HCT116 (cell line): Measurements from ENCODE around the gene TBC1D14. TPM values are rescaled to one million over a fixed set of nuclear protein-coding genes. Genes with fewer than 3 reads are reported as not detected.

Experiments used
- ATAC-seq: fragments of 200-7000 bp; cut with Tn5 transposase; 2 replicates; pipeline ENCODE4 v1.9.1; 2020; ENCODE audit warnings: mild to moderate bottlenecking, moderate library complexity
- BruUV-seq: library from RNA; stranded (reverse); fragments of 400-500 nt; replicated peaks from 2 replicates; lab custom pipeline; 2021; lab: Mats Ljungman, UMichigan
- CTCF ChIA-PET: fragments of 300-600 bp; sonication (Branson Sonifier 250); formaldehyde crosslinking; loops from one replicate; lab custom pipeline; 2021; ENCODE audit warnings: antibody characterized with exemption; lab: Charles Lee
- POLR2A ChIA-PET: fragments of 300-600, 350-600 bp; sonication (Branson Sonifier 250); formaldehyde crosslinking; loops from one replicate; lab custom pipeline; 2021; ENCODE audit warnings: antibody characterized with exemption; lab: Charles Lee
- RAD21 ChIA-PET, 2 experiments: fragments of 300-600 bp; sonication (Branson Sonifier 250); formaldehyde crosslinking; loops; one replicate each; lab custom pipeline; 2023; ENCODE audit warnings: low total read pairs in 2 of 2; ENCODE audit not compliant: uncharacterized antibody in 2 of 2, unreplicated experiment in 2 of 2, low non-redundant PET in 1 of 2; lab: Charles Lee
- DNase-seq: peaks from one replicate; pipeline ENCODE4 v3.0.0-alpha.2; 2010; ENCODE audit warnings: low read depth, low spot score
- H2AFZ ChIP-seq: fragments of 200-600 bp; shearing (Covaris generic), sonication (generic); 2 replicates; pipeline ENCODE4 v1.6.1; 2017; ENCODE audit warnings: low read depth, mixed run types, mixed read lengths, antibody characterized with exemption, low read length; ENCODE audit not compliant: poor library complexity, severe bottlenecking
- H3K27ac ChIP-seq: 2 replicates; pipeline ENCODE4 v1.5.1; 2012; ENCODE audit warnings: low read depth, low read length
- H3K27me3 ChIP-seq: fragments of 200-600 bp; sonication (generic); 2 replicates; pipeline ENCODE4 v1.6.1; 2016; ENCODE audit warnings: mixed run types, low read length, mixed read lengths; ENCODE audit not compliant: insufficient read depth
- H3K36me3 ChIP-seq, 2 experiments: fragments of 200-500 bp in 1 of 2; fragments of 200-600 bp in 1 of 2; sonication (Bioruptor generic) in 1 of 2; sonication (generic) in 1 of 2; 2 replicates each; pipeline versions ENCODE4 v1.5.1 to v1.6.1; 2014 to 2016; ENCODE audit warnings: low read length in 2 of 2, inconsistent platforms in 1 of 2, mixed read lengths in 1 of 2, mixed run types in 1 of 2; ENCODE audit not compliant: insufficient read depth in 2 of 2, control insufficient read depth in 1 of 2
- H3K4me1 ChIP-seq, 2 experiments: fragments of 200-600 bp in 1 of 2; sonication (generic) in 1 of 2; 2 replicates each; pipeline versions ENCODE4 v1.5.1 to v1.6.1; 2012 to 2017; ENCODE audit warnings: low read length in 2 of 2, inconsistent platforms in 1 of 2, mild to moderate bottlenecking in 1 of 2, mixed read lengths in 1 of 2, mixed run types in 1 of 2, moderate library complexity in 1 of 2; ENCODE audit not compliant: insufficient read depth in 2 of 2, control insufficient read depth in 1 of 2
- H3K4me2 ChIP-seq: fragments of 200-600 bp; sonication (generic); 2 replicates; pipeline ENCODE4 v1.6.1; 2017; ENCODE audit warnings: mixed run types, low read length, mixed read lengths
- H3K4me3 ChIP-seq, 2 experiments: fragments of 200-600 bp in 1 of 2; sonication (generic) in 1 of 2; replicated peaks in 1 of 2; 2 replicates each; pipeline ENCODE4 v1.5.1; 2011 to 2016; ENCODE audit warnings: low read length in 2 of 2, control low read depth in 1 of 2, low read depth in 1 of 2, mild to moderate bottlenecking in 1 of 2, mixed read lengths in 1 of 2, mixed run types in 1 of 2
- H3K79me2 ChIP-seq: fragments of 200-600 bp; sonication (generic); 2 replicates; pipeline ENCODE4 v1.6.1; 2017; ENCODE audit warnings: mild to moderate bottlenecking, mixed run types, low read length, moderate library complexity, mixed read lengths; ENCODE audit not compliant: insufficient read depth
- H3K9ac ChIP-seq: fragments of 200-600 bp; sonication (generic); 2 replicates; pipeline ENCODE4 v1.6.1; 2016; ENCODE audit warnings: low read length, mixed read lengths
- H3K9me2 ChIP-seq: fragments of 200-600 bp; sonication (generic), shearing (Covaris generic); 2 replicates; pipeline ENCODE4 v1.6.1; 2017; ENCODE audit warnings: mixed run types, mild to moderate bottlenecking, moderate library complexity; ENCODE audit not compliant: insufficient read depth
- H3K9me3 ChIP-seq, 2 experiments: fragments of 200-500 bp in 1 of 2; fragments of 200-600 bp in 1 of 2; sonication (Bioruptor generic) in 1 of 2; sonication (generic) in 1 of 2; 2 replicates each; pipeline ENCODE4 v1.6.1; 2014 to 2017; ENCODE audit warnings: low read length in 2 of 2, mixed read lengths in 2 of 2, inconsistent platforms in 1 of 2, low read depth in 1 of 2, mild to moderate bottlenecking in 1 of 2, mixed run types in 1 of 2, moderate library complexity in 1 of 2; ENCODE audit not compliant: control insufficient read depth in 1 of 2, insufficient read depth in 1 of 2
- H4K20me1 ChIP-seq: fragments of 200-600 bp; sonication (generic), shearing (Covaris generic); 2 replicates; pipeline ENCODE4 v1.6.1; 2017; ENCODE audit warnings: mixed run types, mild to moderate bottlenecking, moderate library complexity; ENCODE audit not compliant: insufficient read depth
- CBX3 ChIP-seq: IDR thresholded peaks from 2 replicates; pipeline ENCODE4 v1.6.1; 2012; ENCODE audit warnings: low read depth
- CEBPB ChIP-seq: IDR thresholded peaks from 2 replicates; pipeline ENCODE4 v1.6.1; 2012; ENCODE audit warnings: low read depth
- ELF1 ChIP-seq: IDR thresholded peaks from 2 replicates; pipeline ENCODE4 v1.6.1; 2012; ENCODE audit warnings: low read depth, borderline replicate concordance
- FOSL1 ChIP-seq: IDR thresholded peaks from 2 replicates; pipeline ENCODE4 v1.6.1; 2012; ENCODE audit warnings: low read depth
- JUND ChIP-seq: IDR thresholded peaks from 2 replicates; pipeline ENCODE4 v1.6.1; 2012
- RAD21 ChIP-seq: IDR thresholded peaks from 2 replicates; pipeline ENCODE4 v1.6.1; 2012; ENCODE audit warnings: low read depth, mild to moderate bottlenecking
- SIN3A ChIP-seq: IDR thresholded peaks from 2 replicates; pipeline ENCODE4 v1.6.1; 2012; ENCODE audit warnings: low read depth
- SP1 ChIP-seq: IDR thresholded peaks from 2 replicates; pipeline ENCODE4 v1.6.1; 2012; ENCODE audit warnings: low read depth
- SRF ChIP-seq: IDR thresholded peaks from 2 replicates; pipeline ENCODE4 v1.6.1; 2012; ENCODE audit warnings: low read depth
- TCF7L2 ChIP-seq: IDR thresholded peaks from 2 replicates; pipeline ENCODE4 v1.7.0; 2011; ENCODE audit warnings: borderline replicate concordance, inconsistent platforms; ENCODE audit not compliant: insufficient read depth, insufficient read length; ENCODE audit errors: extremely low read depth
- intact Hi-C: fragments of 100-400 bp; cut with micrococcal nuclease; formaldehyde crosslinking; loops from 2 replicates; pipeline ENCODE4 v1.10.0; 2022
- total RNA-seq: library from RNA; stranded (reverse); gene quantifications from one replicate; pipeline ENCODE4 v1.2.1, GENCODE V29; 2021; ENCODE audit not compliant: unreplicated experiment
- TF ChIP-seq, protein P1 (sequence below): IDR thresholded peaks from 2 replicates; pipeline ENCODE4 v1.6.1; 2012
- TF ChIP-seq, protein P2 (sequence below): IDR thresholded peaks from 2 replicates; pipeline ENCODE4 v1.6.1; 2011; ENCODE audit warnings: mild to moderate bottlenecking, low read length, moderate library complexity; ENCODE audit not compliant: insufficient replicate concordance; ENCODE audit errors: extremely low read depth
- TF ChIP-seq, protein P3 (sequence below): IDR thresholded peaks from 2 replicates; pipeline ENCODE4 v1.6.1; 2012
- TF ChIP-seq, protein P4 (sequence below), 3 experiments: fragments of 200-600 bp in 1 of 3; sonication (generic) in 1 of 3; IDR thresholded peaks in 2 of 3; conservative IDR thresholded peaks in 1 of 3; 2 replicates each; pipeline ENCODE4 v1.5.1; 2012 to 2017; ENCODE audit warnings: low read depth in 2 of 3, low read length in 2 of 3, antibody characterized with exemption in 1 of 3, borderline replicate concordance in 1 of 3, control low read depth in 1 of 3, mild to moderate bottlenecking in 1 of 3, mixed read lengths in 1 of 3, mixed run types in 1 of 3, moderate library complexity in 1 of 3; ENCODE audit not compliant: insufficient read depth in 1 of 3

Gene TBC1D14
- total RNA-seq, 1 experiment from 2014 or later: 62.9 TPM

DNA sequence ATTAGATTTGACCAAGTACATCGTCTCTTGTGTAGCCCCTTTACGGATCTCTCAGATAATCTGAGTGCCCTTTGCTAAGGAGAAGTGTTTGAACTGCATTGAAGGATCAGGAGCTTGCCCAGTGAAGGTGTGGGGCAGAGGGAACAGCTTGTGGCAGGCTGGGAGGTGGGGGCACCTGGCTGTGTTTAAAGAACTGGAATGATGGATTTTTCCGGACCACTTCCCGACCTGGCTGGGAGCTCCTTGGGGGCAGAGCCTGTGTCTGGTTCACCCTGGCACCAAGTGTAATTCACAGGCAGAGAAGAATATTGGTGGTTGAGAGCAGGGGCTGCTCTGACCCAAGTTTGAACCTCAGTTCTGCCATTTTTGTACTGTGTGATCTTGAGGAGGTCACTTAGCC, 18.5 kb downstream of the TBC1D14 start:
- Histone ChIP-seq H3K4me1 (peaks cover 0 to 9% of the 10 kb centered on the region in 2 experiments; a peak in 1 of 4 replicates), H4K20me1 (no peaks in the 10 kb centered on the region), H3K36me3 (peaks cover 5 to 16% of the 10 kb centered on the region in 2 experiments; a peak in 3 of 4 replicates), H3K27me3 (no peaks in the 10 kb centered on the region), H3K4me2 (no peak overlapping the region), H3K9me3 (no peaks in the 10 kb centered on the region), H2AFZ (no peak overlapping the region), H3K79me2 (peaks cover 21% of the 10 kb centered on the region), H3K9me2 (no peaks in the 10 kb centered on the region), H3K4me3 (no peak overlapping the region), H3K9ac (no peak overlapping the region), H3K27ac (no peak overlapping the region)
- POLR2A ChIA-PET: no interaction called here
- CTCF ChIA-PET: no interaction called here
- BruUV-seq: no TSS peak
- TF ChIP-seq CBX3: no peak
- TF ChIP-seq CEBPB: no peak
- TF ChIP-seq, protein P1, sequence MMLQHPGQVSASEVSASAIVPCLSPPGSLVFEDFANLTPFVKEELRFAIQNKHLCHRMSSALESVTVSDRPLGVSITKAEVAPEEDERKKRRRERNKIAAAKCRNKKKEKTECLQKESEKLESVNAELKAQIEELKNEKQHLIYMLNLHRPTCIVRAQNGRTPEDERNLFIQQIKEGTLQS: no peak
- TF ChIP-seq, protein P2, sequence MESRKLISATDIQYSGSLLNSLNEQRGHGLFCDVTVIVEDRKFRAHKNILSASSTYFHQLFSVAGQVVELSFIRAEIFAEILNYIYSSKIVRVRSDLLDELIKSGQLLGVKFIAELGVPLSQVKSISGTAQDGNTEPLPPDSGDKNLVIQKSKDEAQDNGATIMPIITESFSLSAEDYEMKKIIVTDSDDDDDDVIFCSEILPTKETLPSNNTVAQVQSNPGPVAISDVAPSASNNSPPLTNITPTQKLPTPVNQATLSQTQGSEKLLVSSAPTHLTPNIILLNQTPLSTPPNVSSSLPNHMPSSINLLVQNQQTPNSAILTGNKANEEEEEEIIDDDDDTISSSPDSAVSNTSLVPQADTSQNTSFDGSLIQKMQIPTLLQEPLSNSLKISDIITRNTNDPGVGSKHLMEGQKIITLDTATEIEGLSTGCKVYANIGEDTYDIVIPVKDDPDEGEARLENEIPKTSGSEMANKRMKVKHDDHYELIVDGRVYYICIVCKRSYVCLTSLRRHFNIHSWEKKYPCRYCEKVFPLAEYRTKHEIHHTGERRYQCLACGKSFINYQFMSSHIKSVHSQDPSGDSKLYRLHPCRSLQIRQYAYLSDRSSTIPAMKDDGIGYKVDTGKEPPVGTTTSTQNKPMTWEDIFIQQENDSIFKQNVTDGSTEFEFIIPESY: no peak
- DNase-seq (no peak), ATAC-seq (no peak)
- RAD21 ChIA-PET: no interaction called here
- intact Hi-C loops: no loop called here

DNA sequence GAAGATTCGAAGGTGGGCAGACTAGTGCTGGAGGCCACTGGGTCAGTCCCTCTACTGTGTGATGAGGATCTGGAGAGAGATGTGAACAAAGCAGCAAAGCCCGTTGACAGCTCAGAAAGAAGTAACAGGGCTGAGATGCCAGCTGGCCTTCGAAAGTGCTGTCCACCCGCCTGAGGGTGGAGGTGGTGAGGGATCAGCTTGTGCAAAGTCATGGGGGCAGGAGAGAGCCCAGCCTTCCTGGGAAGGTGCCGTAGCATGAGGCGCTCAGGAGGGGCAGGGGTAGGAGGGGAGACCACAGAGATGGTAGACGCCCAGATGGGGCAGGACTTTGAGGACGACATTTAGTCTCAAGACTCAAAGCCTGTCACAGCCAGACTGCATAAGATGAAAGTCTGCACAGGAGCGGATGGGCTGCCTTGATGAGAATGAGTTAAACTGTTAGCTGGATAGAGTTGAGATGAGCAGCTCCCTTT, 19.7 kb downstream of the TBC1D14 start:
- Histone ChIP-seq H3K4me1 (peaks cover 0 to 9% of the 10 kb centered on the region in 2 experiments; a peak in 1 of 4 replicates), H4K20me1 (no peaks in the 10 kb centered on the region), H3K79me2 (peaks cover 29% of the 10 kb centered on the region), H2AFZ (no peak overlapping the region), H3K9me2 (no peaks in the 10 kb centered on the region), H3K9ac (no peak overlapping the region), H3K27me3 (no peaks in the 10 kb centered on the region), H3K4me3 (no peak overlapping the region), H3K36me3 (peaks cover 2 to 8% of the 10 kb centered on the region in 2 experiments; a peak in 1 of 4 replicates), H3K9me3 (no peaks in the 10 kb centered on the region), H3K4me2 (no peak overlapping the region), H3K27ac (no peak overlapping the region)
- CTCF ChIA-PET: interaction anchor here (1.1 kb wide), 1 partner anchor 210 kb away, joined by 3 read pairs; no protein-coding TSS in a partner anchor
- intact Hi-C loops: no loop called here
- DNase-seq (no peak), ATAC-seq (no peak)
- RAD21 ChIA-PET: no interaction called here
- POLR2A ChIA-PET: no interaction called here
- no TSS peak for BruUV-seq
- TF ChIP-seq CBX3 (no peak), SIN3A (no peak), JUND (no peak), SP1 (no peak), SRF (no peak), RAD21 (no peak), FOSL1 (no peak), TCF7L2 (no peak), ELF1 (no peak)
- TF ChIP-seq, protein P2: no peak
- TF ChIP-seq, protein P3, sequence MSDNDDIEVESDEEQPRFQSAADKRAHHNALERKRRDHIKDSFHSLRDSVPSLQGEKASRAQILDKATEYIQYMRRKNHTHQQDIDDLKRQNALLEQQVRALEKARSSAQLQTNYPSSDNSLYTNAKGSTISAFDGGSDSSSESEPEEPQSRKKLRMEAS: no peak
- TF ChIP-seq, protein P4, sequence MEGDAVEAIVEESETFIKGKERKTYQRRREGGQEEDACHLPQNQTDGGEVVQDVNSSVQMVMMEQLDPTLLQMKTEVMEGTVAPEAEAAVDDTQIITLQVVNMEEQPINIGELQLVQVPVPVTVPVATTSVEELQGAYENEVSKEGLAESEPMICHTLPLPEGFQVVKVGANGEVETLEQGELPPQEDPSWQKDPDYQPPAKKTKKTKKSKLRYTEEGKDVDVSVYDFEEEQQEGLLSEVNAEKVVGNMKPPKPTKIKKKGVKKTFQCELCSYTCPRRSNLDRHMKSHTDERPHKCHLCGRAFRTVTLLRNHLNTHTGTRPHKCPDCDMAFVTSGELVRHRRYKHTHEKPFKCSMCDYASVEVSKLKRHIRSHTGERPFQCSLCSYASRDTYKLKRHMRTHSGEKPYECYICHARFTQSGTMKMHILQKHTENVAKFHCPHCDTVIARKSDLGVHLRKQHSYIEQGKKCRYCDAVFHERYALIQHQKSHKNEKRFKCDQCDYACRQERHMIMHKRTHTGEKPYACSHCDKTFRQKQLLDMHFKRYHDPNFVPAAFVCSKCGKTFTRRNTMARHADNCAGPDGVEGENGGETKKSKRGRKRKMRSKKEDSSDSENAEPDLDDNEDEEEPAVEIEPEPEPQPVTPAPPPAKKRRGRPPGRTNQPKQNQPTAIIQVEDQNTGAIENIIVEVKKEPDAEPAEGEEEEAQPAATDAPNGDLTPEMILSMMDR (IDR thresholded peaks at IDR 0.05 in 2 of 3, conservative IDR thresholded peaks at IDR 0.05 in 1 of 3; ENCODE audit: borderline replicate concordance in 1 of 3, insufficient read depth in 1 of 3, low read depth in 2 of 3, low read length in 2 of 3): no peak
